Rectal smooth muscle tissue (tissue), 1 donor: Measurements from ENCODE around the gene MARCHF3.
A peak's percentile ranks its signal among the peaks of the same experiment; 100 is the strongest.
"Not testable (repeated sequence)": the region's sequence is repeated elsewhere in the genome, so short reads cannot be mapped to it uniquely, and the experiment has no call there.

Experiments
- H3K27ac ChIP-seq: one replicate; pipeline ENCODE4 v1.7.0; 2013; ENCODE audit warnings: low read depth, low read length, inconsistent platforms
- H3K27me3 ChIP-seq: one replicate; pipeline ENCODE4 v1.7.0; 2013; ENCODE audit warnings: low read length; ENCODE audit not compliant: control insufficient read depth, insufficient read depth
- H3K36me3 ChIP-seq: one replicate; pipeline ENCODE4 v1.7.0; 2013; ENCODE audit warnings: low read length; ENCODE audit not compliant: control insufficient read depth, insufficient read depth
- H3K4me1 ChIP-seq: one replicate; pipeline ENCODE4 v1.7.0; 2013; ENCODE audit warnings: low read length; ENCODE audit not compliant: control insufficient read depth, insufficient read depth
- H3K4me3 ChIP-seq: one replicate; pipeline ENCODE4 v1.7.0; 2013; ENCODE audit warnings: low read length
- H3K9ac ChIP-seq: one replicate; pipeline ENCODE4 v1.7.0; 2013; ENCODE audit warnings: low read length

The MARCHF3 gene

DNA sequence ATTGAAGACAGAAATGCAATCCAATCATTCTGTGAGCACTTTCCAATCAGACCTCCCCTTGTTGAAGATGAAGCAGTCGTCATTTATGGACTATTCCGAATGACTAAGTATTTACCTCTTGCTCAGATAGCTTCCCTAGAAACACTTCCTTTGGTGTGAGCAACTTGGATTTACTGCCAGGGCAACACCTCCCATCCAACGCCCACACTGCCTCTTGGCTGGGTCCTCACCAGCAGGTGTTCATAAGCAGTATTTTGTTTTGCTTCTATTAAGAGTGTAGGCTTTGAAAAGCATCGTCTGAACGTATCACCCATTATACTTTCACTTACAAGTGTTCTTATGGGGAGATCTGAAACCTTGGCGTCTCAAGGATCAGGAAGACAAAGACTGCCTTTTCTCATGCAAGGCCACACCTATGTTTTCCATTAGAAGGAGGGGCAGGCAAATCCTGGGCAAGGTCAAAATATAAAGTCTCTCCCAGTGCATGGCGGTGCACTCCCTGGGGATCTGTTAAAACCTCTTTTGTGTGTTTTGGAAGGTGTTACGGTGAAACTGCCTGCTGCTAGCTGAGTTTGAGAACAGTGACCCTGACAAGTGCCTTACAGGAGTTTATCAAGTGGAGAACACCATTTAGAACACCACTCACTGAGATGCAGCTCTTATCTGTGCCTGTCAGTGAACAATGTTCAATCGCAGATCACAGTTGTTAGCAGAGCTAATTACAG, 10.6 kb upstream of the MARCHF3 start:
- Histone ChIP-seq H3K27ac (peak overlapping the region; percentile 3), H3K4me1 (no peaks in the 10 kb centered on the region), H3K27me3 (no peaks in the 10 kb centered on the region), H3K9ac (no peak overlapping the region), H3K36me3 (no peaks in the 10 kb centered on the region), H3K4me3 (peak overlapping the region; percentile 27)

DNA sequence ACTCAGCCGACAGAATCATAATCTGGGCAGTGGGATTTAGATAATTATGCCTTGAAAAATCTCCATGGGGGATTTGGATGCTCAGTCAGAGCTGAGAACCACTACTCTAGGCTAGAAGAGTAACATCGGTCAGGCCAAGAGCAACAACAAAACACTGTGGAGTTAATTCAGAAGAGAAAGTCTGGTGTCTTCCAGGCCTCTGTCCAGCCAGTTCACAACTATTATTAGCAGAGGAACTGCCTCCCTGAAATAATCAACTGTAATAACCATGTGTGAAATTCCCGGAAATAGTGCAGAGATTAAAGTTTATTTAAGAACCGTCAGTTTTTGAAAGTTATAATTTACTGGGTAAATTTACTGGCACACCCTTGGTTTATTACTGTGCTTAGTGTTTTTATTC, 8.2 kb upstream of the MARCHF3 start:
- Histone ChIP-seq H3K27me3 (no peaks in the 10 kb centered on the region), H3K27ac (no peak overlapping the region), H3K9ac (no peak overlapping the region), H3K4me3 (no peak overlapping the region), H3K36me3 (no peaks in the 10 kb centered on the region), H3K4me1 (no peaks in the 10 kb centered on the region)

DNA sequence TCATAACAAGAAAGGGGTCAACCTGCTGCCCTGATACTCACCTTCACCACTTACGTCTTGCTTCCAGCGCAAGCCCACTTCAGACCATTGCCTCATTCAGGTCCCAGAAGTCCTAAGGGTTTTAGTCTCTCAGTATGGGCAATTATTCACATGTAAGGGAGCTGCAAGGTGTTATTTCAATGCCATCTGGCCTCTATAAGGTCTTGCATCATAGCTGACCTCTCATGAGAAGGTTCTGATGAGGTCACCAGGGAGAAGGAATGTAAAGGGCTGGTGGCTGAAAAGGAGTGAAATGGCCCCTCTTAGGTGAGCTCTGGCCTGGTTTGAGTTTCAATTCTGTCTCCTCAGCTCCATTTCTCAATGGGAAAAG, 1.5 kb upstream of the MARCHF3 start:
- H3K27ac ChIP-seq = no peak overlapping the region
- H3K4me3 ChIP-seq = no peak overlapping the region
- no peaks in the 10 kb centered on the region for H3K27me3 ChIP-seq
- H3K9ac ChIP-seq = no peak overlapping the region
- H3K36me3 ChIP-seq = no peaks in the 10 kb centered on the region
- peaks cover 6% of the 10 kb centered on the region for H3K4me1 ChIP-seq

DNA sequence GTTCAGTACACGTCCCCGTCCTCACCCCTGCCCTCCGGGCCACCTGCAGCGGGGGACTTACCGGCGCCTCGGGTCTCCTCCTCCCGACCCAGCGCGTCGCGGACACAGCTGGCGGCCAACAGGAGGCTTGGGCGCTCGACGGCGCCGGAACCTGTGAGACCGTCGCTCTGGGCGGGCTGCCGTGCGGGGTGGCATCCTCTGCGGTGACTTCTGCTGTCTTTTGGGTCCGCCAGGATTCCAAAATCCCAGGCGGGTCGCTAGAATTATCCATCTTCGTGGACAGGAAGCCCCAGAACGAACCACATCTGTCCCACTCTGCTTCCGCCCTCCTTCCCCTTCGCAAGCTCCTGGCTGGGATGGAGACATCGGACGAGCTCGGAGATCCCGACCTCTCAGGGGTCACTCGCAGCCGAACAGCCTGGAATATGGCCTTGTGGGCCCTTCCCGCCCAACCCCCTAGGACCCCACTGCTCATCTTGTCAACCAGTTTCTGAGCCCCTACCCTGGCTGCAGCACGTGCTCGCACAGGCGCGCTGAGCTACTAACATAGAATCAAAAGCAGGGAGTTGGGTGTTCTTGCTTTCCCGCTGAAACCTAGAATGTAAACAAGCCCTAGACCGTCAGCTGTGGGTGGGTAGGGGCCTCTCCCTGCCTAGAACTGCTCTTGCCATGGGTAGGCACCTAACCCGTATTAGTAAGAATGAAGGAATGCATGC, 947 bp upstream of the MARCHF3 start:
- Histone ChIP-seq H3K4me3 (peak overlapping the region; percentile 69), H3K27ac (no peak overlapping the region), H3K9ac (peak overlapping the region; percentile 59), H3K4me1 (peaks cover 6% of the 10 kb centered on the region), H3K27me3 (no peaks in the 10 kb centered on the region), H3K36me3 (no peaks in the 10 kb centered on the region)

DNA sequence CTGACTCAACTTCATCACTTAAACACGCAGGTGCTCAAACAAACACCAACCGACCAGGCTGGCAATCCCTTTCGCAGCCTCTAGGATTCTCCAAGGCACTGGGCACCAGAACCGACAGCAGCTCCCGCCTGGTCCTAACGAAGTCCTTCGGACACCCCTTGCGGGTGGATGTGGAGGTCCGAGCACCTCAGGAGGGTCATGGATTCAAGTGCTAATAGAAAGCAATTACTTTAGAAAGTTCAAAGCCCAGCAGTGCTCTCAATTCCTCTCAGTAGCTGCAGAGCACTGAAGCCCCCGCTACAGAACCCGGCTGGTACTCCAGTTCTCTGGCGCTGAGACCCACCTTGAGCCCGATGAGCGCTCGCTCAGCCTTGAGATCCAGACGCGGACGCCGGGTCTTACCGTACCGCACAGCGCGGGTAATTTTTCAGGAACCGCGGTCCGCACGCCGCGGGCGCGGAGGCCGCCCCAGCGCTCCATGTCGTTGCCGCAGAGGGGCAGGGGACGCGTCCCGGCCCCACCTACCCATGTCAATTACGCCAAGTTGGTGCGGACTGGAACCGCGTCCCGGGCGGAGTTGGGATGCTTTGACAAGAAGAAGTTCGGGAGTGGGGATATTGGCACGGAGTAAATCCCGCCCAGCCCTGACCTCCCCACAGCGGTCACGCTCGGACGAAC, 638 bp downstream of the MARCHF3 start:
- no peaks in the 10 kb centered on the region for H3K36me3 ChIP-seq
- no peaks in the 10 kb centered on the region for H3K27me3 ChIP-seq
- peak overlapping the region; percentile 49 for H3K9ac ChIP-seq
- H3K4me3 ChIP-seq = peak overlapping the region; percentile 77
- H3K4me1 ChIP-seq = peaks cover 6% of the 10 kb centered on the region
- peak overlapping the region; percentile 59 for H3K27ac ChIP-seq

DNA sequence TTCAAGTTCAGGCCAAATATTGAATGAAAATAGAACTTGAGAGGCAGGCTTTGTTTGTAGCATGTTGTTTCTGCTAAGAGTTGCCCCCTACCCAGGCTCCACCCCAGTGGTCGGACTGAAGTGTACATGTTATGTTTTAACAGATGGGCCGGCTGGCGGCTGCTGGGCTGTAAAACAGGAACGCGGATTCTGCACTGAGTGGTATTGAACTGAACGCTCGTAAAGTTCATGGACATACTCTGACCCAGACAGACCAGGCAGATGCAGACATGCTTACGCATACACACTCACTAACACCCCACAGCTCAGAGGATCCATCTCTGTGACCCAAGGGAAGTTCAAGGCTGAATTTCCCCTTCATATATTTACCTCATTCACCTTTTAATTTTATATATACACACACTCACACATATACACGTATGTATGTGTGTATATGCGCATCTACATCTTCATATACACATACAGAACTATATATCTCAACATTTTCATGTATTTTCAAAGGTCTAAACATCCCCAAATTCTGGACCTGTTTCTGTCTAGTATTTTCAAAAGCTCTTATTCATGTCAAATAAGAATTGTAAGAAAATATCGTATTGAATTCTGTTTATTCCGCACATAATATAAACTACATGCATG, 1.4 kb downstream of the MARCHF3 start:
- no peaks in the 10 kb centered on the region for H3K36me3 ChIP-seq
- H3K4me1 ChIP-seq = peaks cover 6% of the 10 kb centered on the region
- no peak overlapping the region for H3K9ac ChIP-seq
- peak overlapping the region; percentile 77 for H3K4me3 ChIP-seq
- no peaks in the 10 kb centered on the region for H3K27me3 ChIP-seq
- H3K27ac ChIP-seq = no peak overlapping the region

DNA sequence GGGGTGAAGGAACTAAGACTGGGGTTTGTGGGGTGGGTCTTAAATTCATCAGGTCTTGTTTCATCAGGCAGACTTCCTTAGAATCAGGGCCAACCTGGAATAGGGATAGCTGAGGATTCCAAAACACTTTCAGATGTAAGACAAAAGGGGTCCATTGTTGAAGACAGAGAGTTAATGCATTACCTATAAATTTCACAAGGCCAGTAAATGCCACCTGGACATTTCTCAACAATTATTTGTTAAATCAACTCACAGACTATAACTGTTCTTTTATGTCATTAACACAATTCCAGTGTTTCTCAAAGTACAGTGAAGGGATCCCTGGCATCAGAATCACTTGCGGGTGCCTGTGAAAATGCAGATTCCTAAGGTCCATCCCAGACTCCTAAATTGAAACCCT, 2.8 kb downstream of the MARCHF3 start:
- H3K27me3 ChIP-seq = no peaks in the 10 kb centered on the region
- peaks cover 6% of the 10 kb centered on the region for H3K4me1 ChIP-seq
- no peak overlapping the region for H3K9ac ChIP-seq
- no peak overlapping the region for H3K4me3 ChIP-seq
- H3K36me3 ChIP-seq = no peaks in the 10 kb centered on the region
- no peak overlapping the region for H3K27ac ChIP-seq

DNA sequence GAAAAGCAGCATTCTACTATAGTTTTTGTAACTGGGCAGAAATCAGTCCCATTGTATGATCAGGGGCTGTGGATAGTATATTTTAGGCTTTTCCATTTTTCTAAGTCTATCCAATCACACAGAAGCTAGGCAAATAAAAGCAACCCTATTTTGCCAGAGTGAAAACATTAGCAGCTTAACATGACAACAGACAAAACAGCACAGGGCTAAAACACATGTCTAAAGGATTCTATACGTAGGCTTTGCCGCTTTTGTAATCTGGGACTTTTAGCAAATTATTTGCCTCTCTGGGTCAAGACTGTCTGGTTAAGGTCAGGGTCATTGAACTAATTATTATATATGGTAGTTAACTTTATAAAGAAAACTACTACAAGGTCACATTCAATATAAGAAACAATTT, 4.2 kb downstream of the MARCHF3 start:
- Histone ChIP-seq H3K36me3 (no peaks in the 10 kb centered on the region), H3K4me3 (no peak overlapping the region), H3K4me1 (peaks cover 6% of the 10 kb centered on the region), H3K27ac (no peak overlapping the region), H3K27me3 (no peaks in the 10 kb centered on the region), H3K9ac (no peak overlapping the region)

DNA sequence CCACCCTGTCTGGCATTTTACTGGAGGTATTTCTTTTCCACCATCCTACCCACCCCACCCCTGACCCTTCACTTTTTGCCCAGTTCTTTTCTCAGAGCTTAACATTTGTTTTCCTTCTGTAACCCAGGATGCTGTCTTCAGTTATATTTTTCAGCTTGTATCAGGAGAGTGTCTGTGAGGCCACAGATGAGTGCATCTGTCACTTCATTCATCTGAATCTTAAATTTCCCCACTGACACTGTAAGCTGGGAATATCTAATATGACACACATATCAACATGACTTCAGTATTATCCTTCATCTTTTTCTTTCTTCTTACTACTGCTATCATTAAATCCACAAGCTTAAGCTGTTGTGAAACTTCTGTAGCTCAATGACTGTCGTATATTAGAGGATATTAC, 4.9 kb downstream of the MARCHF3 start:
- no peak overlapping the region for H3K27ac ChIP-seq
- H3K9ac ChIP-seq = no peak overlapping the region
- H3K27me3 ChIP-seq = no peaks in the 10 kb centered on the region
- H3K36me3 ChIP-seq = no peaks in the 10 kb centered on the region
- H3K4me3 ChIP-seq = no peak overlapping the region
- peaks cover 3% of the 10 kb centered on the region for H3K4me1 ChIP-seq

DNA sequence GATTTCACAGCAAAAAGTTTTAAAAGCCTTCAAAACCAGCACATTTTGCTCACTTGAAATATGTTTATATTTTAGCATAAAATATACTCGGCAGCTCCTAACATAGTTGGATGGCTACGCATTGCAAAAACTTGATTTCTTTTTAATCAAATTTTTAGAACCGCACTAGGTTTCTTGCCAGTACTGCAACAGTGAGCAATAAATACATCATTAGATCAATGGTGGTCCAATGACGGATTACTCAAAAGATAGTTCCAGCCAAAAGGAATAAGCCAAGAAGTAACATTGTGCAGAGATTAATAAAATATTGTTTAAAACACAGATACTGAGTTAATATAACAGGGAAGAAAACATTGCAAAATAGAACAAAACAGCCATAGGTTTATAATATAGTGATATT, 5.5 kb downstream of the MARCHF3 start:
- Histone ChIP-seq H3K27ac (no peak overlapping the region), H3K36me3 (no peaks in the 10 kb centered on the region), H3K27me3 (no peaks in the 10 kb centered on the region), H3K4me1 (peaks cover 3% of the 10 kb centered on the region), H3K9ac (no peak overlapping the region), H3K4me3 (no peak overlapping the region)

DNA sequence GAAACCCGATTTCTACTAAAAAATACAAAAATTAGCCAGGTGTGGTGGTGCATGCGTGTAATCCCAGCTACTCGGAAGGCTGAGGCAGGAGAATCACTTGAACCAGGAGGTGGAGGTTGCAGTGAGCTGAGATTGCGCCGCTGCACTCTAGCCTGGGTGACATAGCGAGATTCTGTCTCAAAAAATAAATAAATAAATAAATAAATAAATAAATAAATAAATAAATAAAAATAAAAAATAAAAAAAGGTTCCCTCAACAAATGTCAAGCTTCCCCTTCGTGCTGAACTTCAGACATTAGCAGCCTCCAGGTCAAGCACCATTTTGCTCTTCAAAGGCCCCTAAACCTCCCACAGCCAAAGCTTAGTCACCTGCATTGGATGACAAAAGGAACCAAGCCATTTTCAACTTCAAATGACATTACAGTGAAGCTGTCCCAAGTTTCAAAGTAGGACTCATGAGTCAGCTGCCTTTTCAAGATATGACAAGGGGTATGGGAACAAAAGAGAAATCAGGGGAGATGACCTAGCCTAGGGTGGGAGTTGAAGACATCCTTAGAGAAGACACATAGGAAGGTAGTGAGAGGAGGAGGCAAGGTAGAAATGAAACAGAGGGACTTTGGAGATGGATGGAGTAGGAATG, 6.7 kb downstream of the MARCHF3 start:
- H3K4me1 ChIP-seq, H3K9ac ChIP-seq, H3K36me3 ChIP-seq, H3K27me3 ChIP-seq, H3K4me3 ChIP-seq, H3K27ac ChIP-seq: not testable (repeated sequence)

DNA sequence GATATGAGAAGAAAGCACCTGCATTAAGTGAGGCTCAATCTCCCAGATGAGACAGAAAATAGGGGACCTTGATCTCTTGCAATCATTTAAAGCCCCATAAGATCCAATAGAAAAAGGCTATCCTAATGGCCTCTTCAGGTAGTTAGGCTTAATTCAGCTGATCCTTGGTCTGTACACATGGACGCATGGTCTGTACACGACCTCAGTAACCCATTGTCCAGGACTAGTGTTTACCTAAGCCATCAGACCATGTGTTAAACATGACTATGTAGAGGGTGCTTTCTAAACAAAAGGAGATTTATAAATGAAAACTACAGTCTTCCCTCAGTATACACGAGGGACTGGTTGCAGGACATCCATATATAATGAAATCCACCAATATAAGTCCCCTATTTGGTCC, 7.5 kb downstream of the MARCHF3 start:
- no peak overlapping the region for H3K4me3 ChIP-seq
- H3K36me3 ChIP-seq = no peaks in the 10 kb centered on the region
- H3K27me3 ChIP-seq = no peaks in the 10 kb centered on the region
- H3K9ac ChIP-seq = no peak overlapping the region
- no peak overlapping the region for H3K27ac ChIP-seq
- no peaks in the 10 kb centered on the region for H3K4me1 ChIP-seq
